Fibroblast of skin of right biceps (primary cell): Measurements from ENCODE around the gene PDXK.

ENCODE experiments used
- DNase-seq: peaks from one replicate; pipeline ENCODE4 v3.0.0-alpha.2; 2013

PDXK gene

DNA sequence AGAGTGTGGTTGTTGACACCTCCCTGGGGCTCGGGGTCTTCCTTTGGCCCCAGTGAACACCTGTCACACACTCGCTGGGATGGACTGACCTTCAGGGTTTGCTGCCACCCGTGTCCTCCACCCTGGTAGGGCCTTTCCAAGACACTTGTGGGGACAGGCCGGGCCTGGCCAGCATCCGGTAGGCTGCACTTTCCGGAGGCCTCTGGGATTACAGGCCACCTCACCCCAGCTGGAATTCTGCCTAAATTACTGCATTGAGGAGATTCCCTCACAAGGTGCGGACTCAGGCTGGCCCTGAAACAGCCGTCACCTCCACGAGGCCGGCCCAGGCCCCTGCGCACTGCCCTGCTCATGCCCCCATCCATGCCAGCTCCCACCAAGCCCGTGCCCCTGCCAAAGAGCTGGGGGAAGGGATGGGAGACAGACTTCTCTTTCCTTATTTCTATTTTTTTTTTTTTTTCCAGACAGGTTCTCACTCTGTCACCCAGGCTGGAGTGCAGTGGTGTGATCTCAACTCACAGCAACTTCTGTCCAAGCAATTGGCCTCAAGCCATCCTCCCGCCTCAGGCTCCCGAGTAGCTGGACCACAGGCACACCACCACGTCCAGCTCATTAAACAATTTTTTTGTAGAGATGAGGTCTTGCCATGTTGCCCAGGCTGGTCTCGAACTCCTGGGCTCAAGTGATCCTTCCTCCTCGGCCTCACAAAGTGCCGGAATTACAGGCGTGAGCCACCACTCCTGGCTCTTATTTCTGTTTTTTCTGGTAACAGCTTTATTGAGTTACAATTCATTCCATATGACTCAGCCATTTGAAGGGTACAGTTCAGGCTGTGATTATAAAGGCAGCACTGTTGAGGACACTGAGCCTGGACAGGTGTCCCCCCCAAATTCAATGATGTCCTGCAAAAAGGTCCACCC is 45.9 kb downstream of the PDXK start:
- DNase-seq, result peak; percentile 24

DNA sequence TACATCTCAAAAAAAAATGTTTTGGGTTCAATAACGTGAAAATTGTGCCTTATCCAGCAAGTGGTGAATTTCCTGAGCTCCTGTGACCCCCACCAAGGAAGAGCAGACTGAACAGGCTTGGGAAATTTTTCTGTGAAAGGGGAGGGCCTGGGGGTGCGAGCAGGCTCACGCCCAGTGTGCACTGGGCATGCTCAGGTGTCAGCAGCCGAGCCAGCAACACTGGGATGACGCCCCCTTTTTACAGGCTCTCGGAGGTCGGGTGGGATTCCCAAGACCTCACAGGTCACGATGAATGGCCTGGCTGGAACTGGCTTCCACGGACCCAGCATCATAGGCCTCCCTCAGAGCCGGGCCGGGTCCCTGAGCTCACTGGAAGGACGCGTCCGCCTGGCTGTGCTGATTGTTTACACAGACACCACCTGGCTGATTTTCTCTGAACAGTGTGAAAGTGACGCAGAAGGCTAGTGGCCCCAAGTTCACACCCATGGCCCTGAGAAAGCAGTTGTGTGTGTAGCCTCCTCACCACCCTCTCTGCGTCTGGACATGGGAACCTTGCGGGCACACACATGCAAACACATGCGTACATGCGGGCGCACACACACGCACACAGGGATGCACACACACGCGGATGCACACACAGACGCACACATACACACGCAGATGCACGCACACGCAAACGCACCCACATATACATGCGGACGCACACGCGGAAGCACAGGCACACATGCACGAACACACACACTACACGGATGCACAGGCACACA is 48.0 kb downstream of the PDXK start:
- no peak for DNase-seq

DNA sequence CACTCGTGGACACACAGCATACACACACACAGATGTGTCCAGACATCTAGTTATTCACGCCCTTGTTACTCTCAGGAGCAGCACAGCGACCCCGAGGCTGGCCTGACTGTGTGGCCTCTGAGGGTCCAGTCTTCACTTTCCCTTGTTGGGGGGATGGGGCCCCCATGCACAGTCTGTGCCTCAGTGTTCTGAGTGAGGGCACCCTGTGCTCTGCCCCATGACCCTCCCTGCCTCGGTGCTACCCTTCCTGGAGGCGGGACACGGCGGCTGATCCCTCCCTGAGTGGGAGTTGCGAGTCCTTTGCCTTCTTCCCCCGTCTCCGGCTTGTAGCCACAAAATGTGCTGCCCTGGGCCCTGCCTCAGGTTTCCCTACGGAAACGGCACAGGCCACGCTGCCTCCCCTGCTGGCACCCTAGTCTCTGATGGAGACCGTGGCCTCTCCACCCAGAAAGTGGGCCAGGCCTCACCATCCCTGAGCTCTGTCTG is 48.6 kb downstream of the PDXK start:
- DNase-seq, result no peak

DNA sequence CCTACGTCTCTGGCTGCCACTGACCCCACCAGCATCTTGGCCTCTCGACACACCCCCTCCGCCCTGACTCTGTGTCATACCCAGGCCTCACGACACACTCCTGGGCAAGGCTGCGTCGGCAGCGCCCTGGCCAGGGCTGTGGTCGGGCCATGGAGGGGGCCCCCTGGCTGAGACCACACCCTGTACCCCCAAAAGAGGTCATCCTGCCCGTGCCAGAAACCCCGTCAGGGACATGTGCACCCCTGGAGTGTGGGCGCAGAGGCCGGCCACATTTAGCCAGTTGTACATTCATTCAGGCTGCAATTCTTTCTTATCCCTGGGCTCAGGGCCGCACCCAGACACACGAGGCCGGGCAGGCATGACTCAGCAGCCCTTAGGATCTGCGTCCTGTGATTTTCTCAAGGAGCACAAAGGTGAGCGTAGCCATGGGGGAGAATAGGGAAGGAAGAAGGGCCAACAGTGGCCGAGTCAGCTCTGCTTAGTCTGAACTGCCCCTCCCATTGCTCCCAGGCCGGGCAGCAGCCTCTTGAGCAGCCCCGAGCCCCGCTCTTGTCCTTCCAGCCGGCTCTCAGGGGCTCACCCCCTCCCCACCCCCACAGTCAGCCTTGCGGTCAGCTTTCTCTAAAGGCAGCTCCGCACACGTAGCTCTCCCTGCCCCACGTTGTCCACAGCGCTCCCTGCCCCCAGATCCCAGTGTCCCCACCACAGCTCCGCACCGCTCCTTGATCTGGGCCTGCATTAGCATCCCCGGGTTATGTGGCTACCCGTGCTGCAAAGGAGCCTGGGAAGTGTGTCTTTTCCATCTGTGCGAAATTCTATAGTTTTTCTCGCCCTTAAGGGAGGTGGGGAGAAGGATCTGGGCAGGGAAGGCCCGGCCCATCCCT is 49.3 kb downstream of the PDXK start:
- DNase-seq, result peak; percentile 76

DNA sequence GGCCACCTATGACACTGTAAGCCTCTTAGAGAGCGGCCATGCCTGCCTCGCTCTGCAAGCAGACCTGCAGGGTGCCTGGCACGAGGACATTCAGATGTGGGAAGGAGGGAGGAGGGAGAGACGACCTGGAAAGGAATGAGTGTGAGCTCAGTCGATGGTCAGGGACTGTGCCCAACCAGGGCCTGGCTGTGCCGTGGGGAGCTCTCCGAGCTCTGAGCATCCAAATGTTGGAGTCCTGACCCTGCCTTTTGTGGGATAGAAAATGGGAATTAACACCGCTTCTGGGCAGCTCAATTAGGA is 49.9 kb downstream of the PDXK start:
- no peak for DNase-seq

DNA sequence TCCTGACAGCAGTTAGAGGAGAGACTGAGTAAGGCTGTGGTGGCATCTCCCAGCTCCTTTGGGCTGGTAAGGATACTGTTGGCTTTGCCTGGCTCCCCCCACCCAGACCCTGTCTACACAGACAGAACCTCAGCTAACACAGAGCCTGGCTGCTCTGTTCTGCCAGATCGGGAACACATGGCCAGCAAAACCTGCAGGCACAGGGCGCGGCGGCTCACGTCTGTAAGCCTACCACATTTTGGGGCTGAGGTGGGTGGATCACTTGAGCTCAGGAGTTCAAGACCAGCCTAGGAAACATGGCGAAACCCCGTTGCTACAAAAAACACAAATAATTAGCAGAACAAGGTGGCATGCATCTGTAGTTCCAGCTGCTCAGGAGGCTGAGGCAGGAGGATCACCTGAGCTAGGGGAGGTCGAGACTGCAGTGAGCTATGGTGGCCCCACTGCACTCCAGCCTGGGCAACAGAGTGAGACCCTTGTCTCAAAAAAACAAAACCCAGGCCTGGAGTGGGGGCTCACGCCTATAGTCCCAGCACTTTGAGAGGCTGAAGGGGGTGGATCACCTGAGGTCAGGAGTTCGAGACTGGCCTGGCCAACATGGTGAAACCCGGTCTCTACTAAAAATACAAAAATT is 50.5 kb downstream of the PDXK start:
- DNase-seq, result no peak

DNA sequence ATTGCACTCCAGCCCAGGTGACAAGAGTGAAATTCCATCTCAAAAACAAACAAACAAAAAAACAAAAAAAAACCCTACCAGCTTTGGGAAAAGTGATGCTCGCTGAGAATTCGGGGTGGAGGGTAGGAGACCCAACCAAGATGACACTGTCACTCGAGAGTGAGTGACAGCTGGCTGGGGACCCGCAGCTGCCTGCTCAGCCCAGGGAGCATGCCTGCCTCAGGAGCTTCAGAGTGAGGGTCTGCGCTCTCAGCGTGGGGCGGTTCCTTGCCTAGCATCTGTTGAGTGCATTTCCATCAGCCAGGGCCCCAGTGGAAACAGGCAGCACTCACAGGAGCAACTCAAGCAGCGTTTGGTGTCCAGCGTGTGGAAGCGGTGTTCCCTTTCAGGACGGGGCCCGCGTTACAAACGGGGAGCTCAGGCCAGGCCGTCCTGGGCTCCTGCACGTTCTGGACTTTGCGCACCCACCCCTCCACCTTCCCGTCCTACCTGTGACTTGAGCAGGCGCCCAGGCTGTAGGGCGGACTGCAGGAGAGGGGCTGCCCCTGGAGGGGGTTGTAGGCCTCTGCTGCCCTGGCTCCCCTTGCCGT is 51.2 kb downstream of the PDXK start:
- no peak for DNase-seq

DNA sequence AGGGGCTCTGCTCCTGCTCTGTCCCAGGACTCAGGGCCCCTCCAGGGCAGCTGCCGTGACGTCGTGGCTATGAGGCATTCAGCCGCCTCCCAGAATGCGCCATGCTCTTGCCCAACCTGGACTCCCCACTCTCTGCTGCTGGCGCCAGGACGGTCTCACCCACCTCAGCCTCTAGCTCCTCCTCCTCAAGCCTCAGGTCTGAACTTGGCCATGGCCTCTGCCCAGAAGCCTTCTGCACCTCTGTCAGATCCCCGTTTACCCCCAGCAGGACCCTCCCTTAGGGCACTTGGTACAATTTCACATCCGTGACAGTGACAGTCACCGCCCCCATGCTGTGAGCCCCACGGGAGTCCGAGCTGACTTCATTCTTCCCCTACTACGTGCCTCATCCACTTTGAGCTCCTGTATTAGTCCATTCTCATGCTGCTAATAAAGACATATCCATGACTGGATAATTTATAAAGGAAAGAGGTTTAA is 52.3 kb downstream of the PDXK start:
- DNase-seq, result no peak

DNA sequence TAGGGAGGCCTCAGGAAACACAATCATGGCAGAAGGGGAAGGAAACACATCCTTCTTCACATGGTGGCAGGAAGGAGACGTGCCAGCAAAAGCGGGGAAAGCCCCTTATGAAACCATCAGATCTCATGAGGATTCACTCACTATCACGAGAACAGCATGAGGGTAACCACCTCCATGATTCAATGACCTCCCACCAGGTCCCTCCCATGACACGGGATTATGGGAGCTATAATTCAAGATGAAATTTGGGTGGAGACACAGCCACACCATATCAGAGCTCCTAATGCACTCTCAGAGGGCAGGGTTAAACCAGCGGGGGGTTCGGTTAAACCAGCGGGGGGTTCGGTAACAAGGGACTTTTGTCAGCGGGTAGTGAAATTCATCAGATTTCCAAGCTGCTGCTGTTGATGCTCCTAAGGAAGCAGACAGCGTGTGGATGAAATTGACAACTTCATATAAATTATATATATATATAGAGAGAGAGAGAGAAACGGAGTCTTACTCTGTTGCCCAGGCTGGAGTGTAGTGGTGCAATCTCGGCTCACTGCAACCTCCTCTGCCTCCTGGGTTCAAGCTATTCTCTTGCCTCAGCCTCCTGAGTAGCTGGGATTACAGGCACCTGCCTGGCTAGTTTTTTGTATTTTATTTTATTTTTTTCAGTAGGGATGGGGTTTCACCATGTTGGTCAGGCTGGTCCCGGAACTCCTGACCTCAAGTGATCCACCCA is 52.9 kb downstream of the PDXK start:
- no peak for DNase-seq

DNA sequence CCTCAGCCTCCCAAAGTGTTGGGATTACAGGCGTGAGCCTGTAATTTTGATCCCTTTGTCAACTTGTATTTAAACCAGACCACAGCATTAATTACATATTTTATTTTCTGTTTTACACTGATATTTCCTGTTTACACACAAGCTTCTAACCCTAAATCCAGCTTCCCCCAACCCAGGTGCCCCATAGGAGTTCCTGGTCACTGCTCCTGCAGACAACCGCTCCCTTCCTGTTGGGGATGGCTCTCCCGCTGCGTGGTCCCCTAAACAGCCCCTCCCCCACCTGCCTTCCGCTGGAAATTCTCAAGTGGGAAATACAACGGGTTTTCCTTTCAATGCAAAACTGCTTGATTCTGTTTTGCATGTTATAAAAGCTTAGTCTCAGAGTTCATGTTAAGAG is 53.5 kb downstream of the PDXK start:
- no peak for DNase-seq

DNA sequence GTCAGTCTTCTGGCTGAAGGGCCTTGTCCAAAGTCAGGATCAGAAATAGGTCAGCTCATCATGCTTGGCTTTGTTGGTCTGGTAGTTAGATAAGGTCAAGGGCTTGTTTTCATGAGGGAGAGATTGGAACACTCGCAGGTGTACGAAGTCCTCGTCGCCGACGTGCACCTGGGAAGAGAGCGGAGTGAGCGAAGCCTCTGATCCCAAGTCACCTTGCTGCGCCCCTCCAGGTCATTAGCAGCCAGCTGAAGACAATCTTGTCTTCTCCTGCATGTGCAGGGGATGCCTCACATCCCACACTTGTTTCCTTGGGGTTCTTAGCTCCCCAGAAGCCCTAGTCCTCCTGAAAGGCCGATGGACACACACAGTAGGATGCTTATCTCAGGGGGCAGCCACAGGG is 55.2 kb downstream of the PDXK start:
- no peak for DNase-seq

DNA sequence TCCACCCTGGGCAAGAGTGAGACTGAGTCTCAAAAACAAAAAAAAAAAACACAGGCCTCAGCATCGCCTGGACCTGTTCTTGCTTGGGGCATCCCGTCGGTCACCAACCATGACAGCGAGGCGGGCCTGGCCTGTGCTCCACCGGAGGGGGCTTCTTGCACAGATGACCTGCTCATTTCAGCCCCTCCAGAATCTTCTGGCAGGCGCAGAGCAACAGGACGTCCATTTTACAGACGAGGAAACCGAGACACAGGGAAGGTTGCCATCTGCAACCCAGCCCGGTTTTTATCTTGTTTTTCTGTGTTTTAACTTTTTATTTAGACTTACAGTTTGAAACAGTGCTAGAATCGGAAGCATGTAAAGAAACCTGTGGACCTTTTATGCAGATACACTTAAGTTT is 56.3 kb downstream of the PDXK start:
- DNase-seq, result no peak

DNA sequence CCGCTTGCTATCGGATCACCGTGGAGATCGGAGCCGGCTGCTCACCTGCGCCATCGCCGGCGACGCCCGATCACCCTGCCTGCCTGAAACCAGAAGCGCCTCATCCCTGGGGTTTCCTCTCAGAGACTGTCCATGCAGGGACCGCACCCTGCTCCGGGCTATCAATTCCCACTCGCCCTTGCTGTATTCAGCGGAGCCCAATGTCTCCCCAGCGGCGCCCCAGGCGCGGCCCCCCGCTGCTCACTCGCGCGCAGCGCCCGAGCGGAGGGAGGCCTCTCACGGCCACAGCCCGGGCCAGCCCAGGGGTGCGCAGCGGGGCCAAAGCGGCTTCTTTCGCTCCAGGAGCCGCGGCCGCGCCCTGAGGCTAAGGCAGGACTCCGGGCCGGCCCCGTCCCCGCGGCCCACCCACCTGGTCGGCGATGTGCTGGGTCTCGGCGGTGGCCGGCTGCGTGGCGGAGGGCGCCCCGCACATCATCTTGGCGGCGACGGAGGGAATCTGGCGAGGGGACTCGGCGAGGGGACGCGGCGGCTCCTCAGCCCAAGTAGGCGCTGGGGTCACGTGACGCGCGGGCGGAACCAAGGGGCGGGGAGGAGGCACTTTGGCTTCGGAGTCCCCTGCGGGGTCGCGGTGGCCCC is 57.0 kb downstream of the PDXK start, which contains the start of gene CSTB:
Gene CSTB, minus strand, starts transcription at position 514 of the 636 bp plus-strand sequence. Its CDS starts 39 bp downstream, at position 475.
- DNase-seq, result peak; percentile 71

DNA sequence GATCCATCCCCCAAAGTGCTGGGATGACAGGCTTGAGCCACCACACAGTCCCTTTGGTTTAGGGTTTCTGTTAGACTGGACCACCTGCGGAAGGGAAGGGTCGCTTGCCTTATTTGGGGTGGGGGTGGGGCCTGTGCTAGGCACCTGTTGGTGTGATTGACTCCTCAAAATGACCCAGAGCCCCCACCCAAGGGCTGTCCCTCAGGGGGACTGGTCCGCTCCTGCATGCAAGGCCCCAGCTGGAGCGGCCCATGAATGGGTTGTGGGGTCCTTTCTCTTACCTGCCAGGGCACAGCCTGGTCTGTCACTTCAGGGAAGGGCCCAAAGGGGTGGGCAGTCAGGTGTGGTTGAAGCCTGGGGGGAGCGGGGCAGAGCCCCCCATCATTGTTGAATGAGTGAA is 59.0 kb downstream of the PDXK start:
- no peak for DNase-seq

DNA sequence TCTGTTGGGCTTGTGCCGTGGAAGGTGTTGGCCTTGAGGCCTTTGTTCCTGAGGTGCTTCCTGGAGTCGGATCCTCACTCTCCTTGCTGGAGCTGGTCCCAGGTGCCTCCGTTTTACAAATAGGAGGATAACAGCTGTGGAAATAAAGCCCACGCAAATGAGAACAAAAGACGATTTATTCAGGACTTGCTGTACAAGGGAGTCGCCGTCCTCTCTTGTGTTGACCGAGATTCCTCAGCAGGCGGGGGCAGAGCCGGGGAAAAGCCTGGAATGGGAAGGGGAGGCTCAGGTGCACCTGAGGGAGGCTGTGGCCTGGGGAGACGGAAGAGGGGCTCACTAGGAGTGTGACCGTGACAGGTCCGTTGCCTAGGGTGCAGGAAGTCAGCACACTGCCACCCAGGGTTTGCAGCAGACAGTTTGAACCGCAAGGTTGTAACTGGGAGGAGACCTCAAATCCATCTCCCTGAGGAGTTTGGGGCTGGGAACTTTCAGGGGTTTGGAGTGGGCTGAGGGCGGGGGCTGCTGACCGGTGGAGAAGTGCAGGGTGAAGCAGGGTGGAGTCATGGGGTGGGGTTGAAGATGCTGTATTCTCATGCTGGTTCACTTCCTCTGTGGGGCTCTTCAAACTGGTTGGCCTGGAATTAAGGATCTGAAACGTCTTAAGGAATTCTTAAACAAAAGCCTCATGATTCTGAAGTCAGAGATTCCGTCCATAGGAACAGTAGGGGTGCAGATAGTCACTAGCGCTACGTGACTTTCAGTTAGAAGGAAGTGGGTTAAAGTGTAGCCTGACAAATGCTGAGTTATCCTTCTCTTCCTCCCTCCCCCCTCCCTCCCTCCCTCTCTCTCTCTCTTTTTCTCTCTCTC is 59.8 kb downstream of the PDXK start:
- no peak for DNase-seq

DNA sequence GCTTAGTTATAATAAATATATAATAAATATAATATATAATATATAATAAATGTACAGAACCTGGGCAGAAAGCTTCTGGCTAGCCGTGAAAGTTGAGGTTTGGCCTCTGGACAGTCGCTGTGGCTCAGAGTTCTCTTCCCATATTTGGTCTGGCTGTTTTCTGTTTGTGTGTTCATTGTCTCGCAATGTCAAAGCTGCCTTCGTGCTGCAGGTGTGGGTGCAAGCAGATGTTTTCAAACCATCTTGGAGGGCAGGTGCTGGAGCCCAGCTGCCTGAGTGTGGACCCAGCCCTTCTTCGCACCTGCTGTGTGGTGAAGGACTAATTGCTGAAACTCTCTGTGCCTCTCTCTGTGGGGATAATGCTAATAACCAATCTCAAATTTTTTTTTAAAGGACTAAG is 60.7 kb downstream of the PDXK start:
- no peak for DNase-seq

DNA sequence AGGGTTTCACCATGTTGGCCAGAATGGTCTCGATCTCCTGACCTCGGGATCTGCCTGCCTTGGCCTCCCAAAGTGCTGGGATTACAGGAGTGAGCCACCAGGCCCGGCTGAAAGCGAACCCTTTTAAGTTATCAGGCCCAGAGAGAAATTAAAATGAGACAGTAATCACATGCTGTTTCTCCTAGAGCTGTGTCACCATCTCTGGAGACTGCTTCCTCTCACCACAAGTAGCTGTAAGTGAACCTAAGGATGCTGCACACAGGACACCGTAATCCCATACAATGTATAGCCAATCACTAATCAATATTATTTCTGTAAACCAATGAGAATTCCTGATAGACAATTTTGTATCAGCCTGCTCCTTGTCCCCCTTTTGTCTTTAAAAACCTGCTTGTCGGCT is 62.9 kb downstream of the PDXK start:
- DNase-seq, result no peak

DNA sequence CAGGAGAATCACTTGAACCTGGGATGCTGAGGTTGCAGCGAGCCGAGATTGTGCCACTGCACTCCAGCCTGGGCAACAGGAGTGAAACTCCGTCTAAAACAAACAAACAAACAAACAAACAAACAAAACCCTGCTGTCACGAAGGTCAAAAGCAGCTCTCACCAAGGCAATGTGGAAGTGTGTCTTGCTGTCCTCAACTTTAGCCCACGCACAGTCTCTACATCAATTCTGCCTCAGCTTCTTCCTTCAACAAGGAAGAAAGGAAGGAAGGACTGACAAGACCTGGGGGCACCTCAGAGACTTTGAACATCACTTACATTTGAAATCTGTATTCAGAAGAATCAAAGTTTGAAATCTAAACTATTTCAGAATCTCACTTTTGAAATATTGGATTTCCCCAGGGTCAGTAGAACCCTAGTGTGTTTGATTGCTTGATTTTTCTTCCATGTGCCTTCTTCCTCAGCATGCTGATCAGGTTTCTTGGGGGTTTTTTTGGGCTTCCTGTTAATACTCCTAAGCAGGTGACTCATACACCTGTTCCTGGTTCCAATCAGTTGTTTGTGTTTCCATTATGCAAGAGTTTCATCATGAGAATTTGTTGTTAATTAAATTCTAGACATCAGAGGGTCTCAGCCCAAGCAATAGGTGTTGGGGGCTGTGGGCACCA is 63.6 kb downstream of the PDXK start:
- DNase-seq, result no peak

DNA sequence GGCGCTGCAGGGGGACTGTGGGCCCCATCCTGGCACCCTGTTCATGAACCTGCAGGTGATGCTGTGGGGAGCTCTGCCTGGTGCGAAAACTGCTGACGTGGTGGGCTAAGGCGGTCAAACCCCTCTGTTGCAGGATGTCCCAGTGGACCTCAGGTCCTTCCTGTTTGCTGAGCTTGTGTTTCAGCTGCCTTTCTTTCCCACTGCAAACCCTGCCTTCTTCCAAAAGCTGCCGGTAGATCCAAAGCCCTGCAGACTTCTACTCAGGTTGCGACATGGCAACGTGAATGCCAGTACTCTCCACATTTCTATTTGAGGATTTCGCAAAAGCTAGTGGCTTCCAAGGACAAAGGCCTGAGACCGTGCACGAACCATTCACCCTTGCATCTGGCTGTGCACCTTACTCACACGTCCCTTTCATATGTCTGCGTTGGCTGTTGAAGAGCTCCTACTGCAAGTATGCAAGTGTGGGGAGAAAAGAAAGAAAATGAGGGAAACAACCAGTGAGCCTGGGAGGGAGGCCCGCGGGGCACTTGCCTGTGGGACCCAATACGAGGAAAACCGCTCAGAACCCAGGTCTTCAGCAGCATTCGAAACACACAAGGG is 64.3 kb downstream of the PDXK start:
- DNase-seq, result no peak
